ENCODE data around the gene C10orf53. TPM values are rescaled to one million over a fixed set of nuclear protein-coding genes. Genes with fewer than 3 reads are reported as not detected.

C10orf53 gene
- total and polyA plus RNA-seq, 10 of the 15 experiments (the other 5 are each of a cell fraction or from before 2014, with no cell fraction given) = not detected

GRCh38 chr10:49700997-49701396 lies 21.5 kb downstream of the C10orf53 start (continued):
- TF ChIP-seq REST (IDR thresholded peaks at IDR 0.05; ENCODE audit: low read depth, low read length) = no peak
- no peak for TF ChIP-seq GATAD2B (conservative IDR thresholded peaks at IDR 0.05; ENCODE audit: low read depth)
- no peak for TF ChIP-seq MAX (IDR thresholded peaks at IDR 0.05; ENCODE audit: low read depth, low read length)
- TF ChIP-seq HDGF (IDR thresholded peaks at IDR 0.05) = no peak
- no peak for TF ChIP-seq KDM1A (IDR thresholded peaks at IDR 0.05; ENCODE audit: borderline replicate concordance)
- no peak for TF ChIP-seq ZBTB40 (IDR thresholded peaks at IDR 0.05; ENCODE audit: borderline replicate concordance)
- no peak for TF ChIP-seq IKZF1 (conservative IDR thresholded peaks at IDR 0.05)
- TF ChIP-seq ZNF687 (IDR thresholded peaks at IDR 0.05) = no peak

All from GM12878 (cell line).